COLO829 (cell line): ENCODE measurements around the gene RIMOC1.
"Not testable (repeated sequence)": the region's sequence is repeated elsewhere in the genome, so short reads cannot be mapped to it uniquely, and the experiment has no call there.

Experiments
- DNase-seq: peaks from one replicate; pipeline ENCODE4 v3.0.0; 2012; ENCODE audit warnings: low spot score

RIMOC1 gene

DNA sequence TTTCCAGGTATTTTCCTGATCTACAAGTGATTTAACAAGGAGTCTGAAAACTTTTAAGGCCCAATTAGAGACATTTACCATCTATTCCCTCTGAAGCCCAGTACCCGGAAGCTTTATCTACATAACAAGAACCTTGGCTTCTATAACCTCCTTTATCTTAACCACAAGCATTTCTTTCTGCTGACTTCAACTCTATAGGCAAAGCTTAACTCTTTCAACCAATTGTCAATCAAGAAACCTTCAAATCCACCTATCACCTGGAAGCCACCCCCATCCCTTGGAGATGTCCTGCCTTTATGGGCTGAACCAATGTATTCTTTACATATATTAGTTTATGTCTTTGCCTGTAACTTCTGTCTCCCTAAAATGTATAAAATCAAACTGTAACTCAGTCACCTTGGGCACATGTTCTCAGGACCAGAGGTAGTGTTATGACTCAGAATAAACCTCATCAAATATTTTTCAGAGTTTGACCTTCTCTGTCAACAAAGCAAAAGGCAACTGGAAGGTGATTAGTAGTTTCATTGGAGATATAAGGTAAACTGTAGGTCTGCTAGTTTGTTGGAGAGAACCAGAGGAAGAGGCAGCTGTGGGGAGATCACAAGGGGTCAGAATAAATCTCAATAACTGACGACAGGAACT lies 13.0 kb upstream of the RIMOC1 start:
- DNase-seq = no peak

DNA sequence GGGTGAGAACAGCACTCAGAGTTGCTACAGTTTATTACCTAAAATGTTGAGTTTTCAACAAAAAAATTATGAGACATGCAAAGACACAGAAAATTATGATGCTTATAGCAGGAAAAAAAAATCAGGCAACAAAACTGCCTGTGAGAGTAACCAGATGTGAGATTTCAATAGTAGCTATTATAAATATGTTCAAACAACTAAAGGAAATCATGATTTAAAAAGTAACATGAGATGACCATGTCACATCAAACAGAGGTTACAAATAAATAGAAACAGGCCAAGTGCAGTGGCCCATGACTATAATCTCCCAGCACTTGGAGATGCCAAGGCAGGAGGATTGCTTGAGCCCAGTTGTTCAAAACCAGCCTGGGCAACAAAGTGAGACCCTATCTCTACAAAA lies 12.1 kb upstream of the RIMOC1 start:
- no peak for DNase-seq

DNA sequence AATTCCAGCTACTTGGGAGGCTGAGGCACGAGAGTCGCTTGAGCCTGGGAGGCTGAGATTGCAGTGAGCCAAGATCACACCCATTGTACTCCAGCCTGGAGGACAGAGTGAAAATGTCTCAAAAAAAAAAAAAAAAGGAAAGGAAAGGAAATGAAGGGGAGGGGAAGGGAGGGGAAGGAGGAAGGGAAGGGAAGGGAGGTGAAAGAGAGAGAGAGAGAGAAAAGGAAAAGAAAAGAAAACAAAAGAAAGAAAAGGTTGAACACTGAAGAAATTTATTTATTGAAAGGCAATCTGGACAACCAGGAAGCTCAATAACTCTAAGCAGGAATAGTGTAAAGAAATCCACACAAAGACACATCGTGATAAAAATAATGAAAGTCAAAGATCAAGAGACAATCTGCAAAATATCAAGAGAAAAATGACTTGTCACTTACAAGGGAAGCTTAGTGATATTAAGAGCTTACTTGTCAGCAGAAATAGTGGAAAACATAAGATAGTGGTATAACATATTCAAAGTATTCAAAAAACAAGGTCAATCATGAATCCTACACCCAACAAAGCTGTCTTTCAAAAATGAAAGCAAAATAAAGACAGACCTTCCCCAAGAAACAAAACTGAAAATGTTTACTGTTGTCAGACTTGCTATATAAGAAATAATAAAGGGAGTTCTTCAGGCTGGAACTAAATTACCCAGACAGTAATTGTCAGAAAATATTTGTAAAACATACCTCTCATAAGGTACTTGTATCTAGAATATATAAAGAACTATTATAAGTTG lies 10.9 kb upstream of the RIMOC1 start:
- DNase-seq = no peak

DNA sequence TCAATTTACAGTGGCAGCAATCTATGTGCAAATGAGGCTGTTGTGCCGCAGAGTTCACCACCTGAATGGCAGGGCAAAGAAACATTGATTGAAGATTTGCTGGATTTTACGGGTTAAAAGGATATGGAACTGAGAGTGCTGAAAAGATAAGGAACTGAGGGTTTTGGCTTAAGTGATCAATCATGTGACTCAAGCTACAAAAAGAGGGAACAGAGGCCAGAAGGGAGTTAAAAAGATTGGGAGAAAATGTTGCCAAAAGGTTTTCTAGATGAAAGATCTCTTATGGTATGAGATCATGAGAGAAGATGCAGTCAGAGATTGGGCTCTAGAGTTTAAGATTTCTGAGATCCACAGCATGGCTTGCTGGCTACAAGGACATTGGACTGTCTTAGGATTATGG lies 7.9 kb upstream of the RIMOC1 start:
- no peak for DNase-seq

DNA sequence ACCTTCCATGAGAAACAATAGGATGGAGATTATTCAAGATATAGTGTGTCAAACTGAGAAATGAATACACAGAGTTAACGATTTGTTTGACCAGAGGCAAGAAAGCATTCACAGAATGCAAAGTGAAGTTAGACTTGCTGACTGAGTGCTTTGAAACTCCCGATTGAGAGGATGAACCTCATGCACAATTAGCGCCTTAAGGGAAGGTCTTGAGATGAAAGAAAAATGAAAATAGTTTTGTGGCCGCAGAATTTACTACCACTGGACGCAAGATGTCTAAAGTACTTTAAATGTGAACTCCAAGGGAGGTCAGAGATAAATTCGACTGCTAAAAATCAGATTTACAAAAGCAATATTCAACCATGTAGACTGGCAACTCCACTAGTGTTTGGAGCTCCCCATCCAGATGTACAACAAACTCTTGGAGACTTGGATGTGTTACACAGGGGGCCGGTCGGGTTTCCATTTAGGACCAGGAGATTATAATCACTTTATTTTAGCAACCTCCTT lies 707 bp upstream of the RIMOC1 start:
- DNase-seq = no peak

DNA sequence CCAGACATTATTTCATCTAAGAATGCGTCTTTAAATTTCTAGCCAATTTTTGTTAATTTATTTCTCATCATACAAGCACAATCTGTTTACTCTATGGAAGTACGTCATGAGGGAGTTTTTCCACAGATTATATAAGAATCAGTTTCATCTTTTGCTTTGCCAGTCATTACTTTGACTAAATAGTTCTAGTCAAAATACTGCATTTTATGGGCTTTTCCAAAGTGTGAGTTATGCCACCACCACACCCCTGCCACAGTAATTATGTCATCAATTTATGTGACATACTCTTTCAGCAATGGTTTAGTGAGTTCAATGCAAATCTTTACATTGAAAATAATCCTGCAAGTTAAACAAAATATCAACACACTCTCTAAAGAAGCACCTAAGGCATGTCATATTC lies 2.0 kb downstream of the RIMOC1 start:
- no peak for DNase-seq

DNA sequence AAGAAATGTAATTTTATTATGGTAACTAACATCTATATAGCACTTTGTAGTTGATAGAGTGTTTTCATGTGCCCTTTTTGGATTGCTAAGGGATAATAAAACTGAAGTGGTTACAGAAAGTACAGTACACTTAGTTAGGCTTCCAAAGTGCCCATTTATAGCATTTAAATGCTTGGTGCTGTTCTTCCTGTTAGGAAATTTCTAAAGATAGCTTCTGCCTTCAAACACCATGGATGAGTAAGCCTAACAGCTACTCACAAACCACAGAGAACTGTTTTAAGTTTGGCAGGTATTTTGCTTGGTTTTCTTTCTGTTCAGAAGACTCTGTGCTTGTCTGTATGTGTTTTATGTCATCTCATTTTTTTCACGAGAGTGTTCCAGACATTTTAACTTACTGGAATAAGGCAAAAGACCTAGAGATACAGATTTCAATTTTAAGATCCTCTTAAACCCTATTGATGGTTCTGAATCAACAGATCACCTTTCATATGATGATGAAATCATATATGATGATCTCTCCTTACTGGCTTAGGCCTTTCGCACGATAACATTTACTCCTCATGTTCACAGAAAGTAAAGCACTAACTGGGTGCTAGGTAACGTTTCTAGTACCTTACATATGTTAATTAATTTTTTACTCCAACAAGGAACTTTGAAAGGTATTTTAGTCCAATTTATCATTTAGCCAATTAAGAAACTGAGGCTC lies 4.4 kb downstream of the RIMOC1 start:
- no peak for DNase-seq

DNA sequence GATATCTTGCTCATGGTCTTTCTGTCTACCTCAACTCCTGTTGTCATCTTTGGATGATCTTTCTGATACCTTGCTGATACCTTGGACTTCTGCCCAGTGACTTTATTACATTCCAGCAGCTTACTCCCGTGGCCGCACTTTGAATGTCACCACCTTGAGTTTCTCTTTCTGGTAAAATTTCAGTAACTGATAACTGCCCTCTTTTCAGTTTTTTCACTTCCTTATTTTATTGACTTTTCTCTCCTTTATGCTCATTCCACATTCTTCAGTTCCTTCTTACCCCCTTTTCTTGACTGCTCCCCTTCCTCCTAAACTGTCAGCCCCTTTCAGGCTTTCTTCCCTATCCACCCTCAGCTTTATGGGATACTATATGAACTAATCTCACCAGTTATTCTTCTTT lies 14.0 kb downstream of the RIMOC1 start:
- DNase-seq = no peak

DNA sequence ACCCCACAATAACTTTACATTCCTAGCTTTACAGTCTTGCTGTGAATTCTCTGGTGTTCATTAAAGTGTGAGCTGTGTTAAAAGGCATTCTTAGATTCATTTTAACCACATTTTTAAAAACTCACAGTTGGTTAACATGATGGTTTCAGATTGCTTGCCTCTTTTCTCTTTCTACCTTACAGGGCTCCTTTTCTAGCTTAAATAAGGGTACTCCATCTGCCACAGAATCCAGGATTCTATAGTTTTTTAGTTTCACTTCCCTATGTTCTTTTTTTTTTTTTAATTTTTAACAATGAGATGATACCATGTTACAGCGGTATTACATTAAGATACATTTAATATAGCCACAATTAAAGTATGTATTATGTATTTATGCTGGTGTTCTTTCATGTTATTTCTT lies 17.0 kb downstream of the RIMOC1 start:
- DNase-seq = no peak

DNA sequence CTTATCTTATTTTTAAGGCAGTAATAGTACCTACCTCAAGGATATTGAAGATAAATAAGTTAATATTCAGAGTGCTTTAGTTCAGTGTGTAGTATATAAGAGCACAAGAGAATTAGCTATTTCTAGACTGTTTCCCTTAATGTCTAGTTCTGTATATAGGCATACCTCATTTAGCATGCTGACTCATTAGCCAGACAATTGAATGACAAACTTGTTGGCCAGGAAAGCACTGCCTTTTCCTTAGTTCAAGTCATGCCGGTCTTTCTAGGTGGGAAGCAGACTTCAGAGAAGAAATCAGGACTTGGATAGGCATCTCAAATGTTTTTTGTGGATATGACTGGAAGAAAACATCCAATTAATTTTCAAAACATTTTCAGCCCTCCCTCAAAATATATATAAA lies 17.7 kb downstream of the RIMOC1 start:
- DNase-seq = no peak

DNA sequence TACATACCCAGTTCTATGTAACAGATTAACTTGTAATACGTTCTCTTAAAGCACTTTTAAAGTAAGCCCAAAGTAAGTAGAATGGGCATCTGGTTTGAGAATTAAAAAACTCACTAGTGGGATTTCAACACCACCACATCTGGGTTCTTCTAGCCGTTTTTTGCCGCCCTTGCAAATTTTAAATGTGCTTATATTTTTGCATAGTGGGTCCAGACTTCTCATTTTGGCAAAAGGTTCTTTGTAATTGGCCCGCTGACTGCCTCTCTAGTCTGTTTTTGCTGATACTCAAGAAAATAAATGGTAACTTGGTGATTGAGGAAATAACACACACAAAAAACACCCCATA lies 20.4 kb downstream of the RIMOC1 start:
- DNase-seq = no peak

DNA sequence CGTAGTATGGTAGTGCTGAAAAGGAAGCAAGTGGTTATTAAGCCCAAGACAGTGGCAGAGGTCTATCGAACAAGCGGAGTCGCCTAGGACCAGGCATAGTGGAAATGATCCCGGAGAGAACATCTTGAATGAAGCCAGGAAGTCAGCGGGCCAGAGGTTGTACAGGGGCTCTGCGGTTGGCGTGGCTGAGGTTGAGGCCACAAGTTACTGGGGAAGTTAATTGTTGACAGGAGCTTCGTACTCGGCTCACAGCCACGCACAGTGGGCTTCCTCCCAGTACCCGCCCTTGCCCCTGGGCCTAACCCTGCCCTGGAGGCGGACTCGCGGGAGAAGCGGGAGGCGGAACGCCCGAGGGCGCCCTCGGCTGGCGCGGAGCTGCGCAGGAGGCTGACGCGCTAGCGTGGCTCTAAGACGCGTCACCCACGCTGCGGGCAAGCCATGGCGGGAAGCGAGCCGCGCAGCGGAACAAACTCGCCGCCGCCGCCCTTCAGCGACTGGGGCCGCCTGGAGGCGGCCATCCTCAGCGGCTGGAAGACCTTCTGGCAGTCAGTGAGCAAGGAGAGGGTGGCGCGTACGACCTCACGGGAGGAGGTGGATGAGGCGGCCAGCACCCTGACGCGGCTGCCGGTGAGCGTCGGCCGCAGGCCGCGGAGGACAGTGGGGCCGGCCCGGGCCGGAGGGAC lies 20.9 kb downstream of the RIMOC1 start, which contains the start of gene FBXO4:
TSS of gene FBXO4 (plus strand) at position 410 of the 683 bp plus-strand sequence. CDS start at position 439, 29 bp downstream.
- DNase-seq = peak; percentile 4

DNA sequence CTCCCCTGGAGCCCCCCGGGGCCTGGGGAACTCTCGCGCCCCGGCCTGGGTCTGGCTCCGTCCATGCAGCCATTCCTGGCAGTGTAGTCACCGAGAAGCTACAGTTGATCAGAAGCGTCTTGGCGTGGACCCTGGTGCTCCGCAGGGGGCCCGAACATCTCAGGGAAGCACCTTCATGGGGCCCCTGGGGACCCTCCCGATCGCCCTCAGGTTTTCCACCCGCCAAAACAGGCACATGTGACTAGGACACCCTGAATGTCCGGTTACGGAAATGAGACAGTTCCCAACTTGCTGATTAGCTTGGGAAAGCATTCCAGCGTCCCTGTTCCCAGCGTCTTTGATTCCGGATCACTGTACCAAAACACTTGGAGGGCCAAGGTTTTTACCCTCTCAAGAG lies 21.4 kb downstream of the RIMOC1 start:
- no peak for DNase-seq

DNA sequence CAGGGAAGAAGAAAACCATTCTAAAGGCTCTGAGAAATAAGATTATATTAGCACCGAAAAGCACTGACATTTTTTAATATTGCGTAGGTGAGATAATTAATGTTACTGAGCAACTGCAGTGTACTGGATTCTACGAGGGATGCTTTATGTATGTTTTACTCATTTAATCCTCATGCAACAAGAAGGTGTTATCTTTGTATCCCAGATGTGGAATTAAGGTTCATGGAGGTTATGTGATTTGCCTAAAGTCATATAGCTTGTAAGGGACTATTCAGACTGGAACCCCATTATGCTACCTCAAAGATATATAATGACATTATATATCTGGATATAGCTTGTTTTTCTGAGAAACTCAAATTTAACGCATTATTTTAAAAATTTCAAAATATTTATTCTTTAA lies 23.5 kb downstream of the RIMOC1 start:
- DNase-seq = no peak

DNA sequence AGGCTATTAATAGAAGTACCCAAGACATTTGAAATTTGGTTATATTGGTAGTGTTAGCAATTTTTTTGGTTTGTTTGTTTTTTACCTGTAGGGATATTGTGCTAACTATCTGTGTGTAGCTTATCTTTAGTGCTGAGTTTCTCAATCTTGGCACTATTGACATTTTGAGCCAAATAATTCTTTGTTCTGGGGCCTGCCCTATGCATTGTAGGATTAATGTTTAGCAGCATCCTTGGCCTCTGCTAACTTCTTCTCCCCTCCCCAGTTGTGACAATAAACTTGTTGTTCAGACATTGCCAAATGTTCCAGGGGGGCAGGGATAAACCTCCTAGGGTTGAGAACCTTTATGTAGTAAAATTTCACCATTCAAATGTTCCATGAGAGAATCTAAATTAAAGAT lies 24.9 kb downstream of the RIMOC1 start:
- no peak for DNase-seq

DNA sequence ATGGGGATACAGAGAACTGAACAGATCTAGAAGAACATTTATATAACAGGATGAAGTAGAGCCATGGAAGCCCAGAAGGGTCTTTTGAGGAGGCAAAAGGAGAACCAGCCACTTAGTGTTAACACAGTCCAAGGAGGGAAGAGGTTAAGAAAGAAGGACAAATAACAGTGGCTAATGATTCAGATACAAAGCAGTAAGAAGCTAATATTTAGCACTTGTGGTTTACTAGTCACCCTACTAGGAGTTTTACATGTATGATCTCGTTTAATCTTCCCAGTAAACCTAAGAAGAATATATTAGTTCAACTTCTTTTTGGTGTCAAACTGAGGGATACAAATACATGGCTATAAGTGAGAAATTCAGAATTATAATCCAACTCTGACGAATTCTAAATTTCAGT lies 28.6 kb downstream of the RIMOC1 start:
- no peak for DNase-seq

DNA sequence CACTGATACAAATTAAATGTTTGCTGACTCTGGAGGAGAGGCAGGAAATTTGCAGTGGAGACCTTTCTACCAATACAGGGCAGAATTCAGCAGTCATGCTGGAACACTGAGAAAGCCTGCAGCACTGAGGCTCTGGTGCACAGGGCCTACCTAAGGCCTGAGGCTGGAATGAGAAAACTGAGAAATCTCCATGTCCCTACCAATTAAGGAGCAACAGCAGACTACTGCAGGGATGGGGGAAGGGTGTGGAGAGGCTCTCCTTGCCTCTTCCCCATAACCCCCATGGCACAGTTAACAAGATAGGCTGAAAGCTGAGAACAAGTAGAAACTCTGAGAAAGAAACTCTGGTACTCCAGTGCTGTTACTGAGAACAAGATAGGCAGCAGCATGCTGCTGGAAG lies 31.4 kb downstream of the RIMOC1 start:
- DNase-seq = no peak

DNA sequence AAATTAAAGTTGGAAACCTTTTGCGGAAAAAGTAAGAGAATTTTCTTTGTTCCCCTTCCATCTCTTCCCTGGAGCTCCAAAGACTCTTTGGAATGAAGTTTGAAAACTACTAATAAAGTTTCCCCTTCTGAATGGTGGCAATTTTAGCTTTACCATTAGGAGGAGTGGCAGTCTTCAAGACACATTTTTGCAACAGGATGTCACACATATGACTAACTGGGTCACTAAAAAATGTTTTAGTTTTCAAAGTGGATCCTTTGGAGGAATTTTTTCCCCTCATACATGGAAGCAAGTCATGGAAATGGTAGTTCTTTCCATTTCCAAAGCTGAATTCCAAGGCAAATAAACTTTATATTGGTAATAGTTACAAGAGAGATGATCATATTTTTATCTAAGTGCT lies 36.5 kb downstream of the RIMOC1 start:
- DNase-seq = no peak

DNA sequence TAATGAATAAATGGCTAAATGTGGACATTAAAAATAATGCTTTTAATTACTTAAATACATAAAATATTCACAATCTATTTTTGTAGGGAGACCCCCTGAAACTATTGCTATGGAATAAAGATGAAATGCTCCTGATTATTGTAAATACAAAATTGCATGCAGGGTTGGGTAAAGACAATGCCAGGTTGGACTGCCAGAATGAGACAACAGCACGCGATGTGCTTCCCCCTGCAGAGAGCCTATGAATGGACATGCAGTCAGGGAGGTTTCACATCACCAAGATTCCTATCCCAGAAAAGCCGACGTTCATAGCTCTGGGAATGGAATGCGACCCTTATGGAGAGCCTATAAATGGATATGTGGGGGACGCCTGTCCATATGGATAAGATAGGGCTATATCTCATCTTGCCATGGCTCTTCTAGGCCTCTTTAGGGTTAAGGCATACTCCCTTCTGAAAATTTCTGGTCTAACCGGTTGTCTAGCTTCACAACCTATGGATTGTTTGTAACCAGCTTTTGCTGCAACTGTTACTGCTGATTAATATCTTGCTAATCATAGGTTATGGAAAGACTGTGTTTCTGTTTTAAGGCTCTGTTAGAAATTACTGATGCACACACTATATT lies 41.3 kb downstream of the RIMOC1 start:
- DNase-seq = not testable (repeated sequence)

DNA sequence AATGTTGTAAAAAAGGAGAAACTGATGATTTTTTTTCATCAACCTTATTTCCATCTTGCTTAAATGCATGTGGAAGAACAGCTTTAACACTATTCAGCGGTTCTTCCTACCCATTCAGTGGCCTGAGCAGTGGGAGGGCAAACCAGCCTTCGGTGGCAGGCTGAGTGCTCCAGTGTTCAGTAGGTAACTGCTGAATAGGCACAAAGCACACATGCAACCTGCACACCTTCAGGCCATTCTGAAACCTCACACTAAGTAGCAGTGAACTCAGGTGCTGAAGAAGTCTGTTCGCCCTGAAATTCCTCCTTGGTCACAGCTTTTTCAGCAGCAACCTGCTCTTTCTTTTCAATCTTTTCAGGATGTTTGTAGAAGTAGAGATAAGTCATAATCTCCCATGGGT lies 47.1 kb downstream of the RIMOC1 start:
- DNase-seq = no peak
